BLaER1 (cell line): Measurements from ENCODE around the gene MPHOSPH6.

ENCODE experiments used
- H3K27ac ChIP-seq: shearing (Covaris generic); formaldehyde crosslinking; 2 replicates; pipeline ENCODE4 v1.8.1; 2022
- H3K27me3 ChIP-seq: shearing (Covaris generic); formaldehyde crosslinking; 2 replicates; pipeline ENCODE4 v1.8.1; 2022
- H3K36me3 ChIP-seq: shearing (Covaris generic); formaldehyde crosslinking; 2 replicates; pipeline ENCODE4 v1.8.1; 2022
- H3K4me1 ChIP-seq: shearing (Covaris generic); formaldehyde crosslinking; 2 replicates; pipeline ENCODE4 v1.8.1; 2022
- H3K4me2 ChIP-seq: shearing (Covaris generic); formaldehyde crosslinking; 2 replicates; pipeline ENCODE4 v1.8.1; 2022
- H3K4me3 ChIP-seq: shearing (Covaris generic); formaldehyde crosslinking; 2 replicates; pipeline ENCODE4 v1.8.1; 2022
- H3K9ac ChIP-seq: shearing (Covaris generic); formaldehyde crosslinking; 2 replicates; pipeline ENCODE4 v1.8.1; 2022
- H3K9me3 ChIP-seq: shearing (Covaris generic); formaldehyde crosslinking; 2 replicates; pipeline ENCODE4 v1.8.1; 2022
- H4K20me1 ChIP-seq: shearing (Covaris generic); formaldehyde crosslinking; 2 replicates; pipeline ENCODE4 v1.8.1; 2022
- Cebpa-rat ChIP-seq: shearing (Covaris generic); IDR thresholded peaks from 2 replicates; pipeline ENCODE4 v1.8.1; 2022

MPHOSPH6 gene

DNA sequence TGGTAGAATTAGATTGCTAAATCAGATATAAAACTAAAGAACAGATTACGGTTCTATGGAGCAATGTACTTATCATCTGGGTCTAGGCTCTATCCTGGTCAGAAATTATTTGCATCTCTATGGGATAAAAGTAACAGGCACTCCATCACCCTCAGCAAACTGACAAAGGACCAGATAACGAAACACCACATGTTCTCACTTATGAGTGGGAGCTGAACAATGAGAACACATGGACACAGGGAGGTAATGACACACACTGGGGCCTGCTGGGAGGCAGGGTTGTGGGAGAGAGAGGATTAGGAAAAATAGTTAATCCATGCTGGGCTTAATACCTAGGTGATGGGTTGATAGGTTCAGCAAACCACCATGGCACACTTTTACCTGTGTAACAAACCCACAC is 61.9 kb downstream of the MPHOSPH6 start:
- Histone ChIP-seq H3K4me1 (no peaks in the 10 kb centered on the region), H3K27me3 (no peaks in the 10 kb centered on the region), H3K9me3 (no peaks in the 10 kb centered on the region), H3K27ac (no peak overlapping the region), H3K9ac (no peak overlapping the region), H3K4me2 (no peak overlapping the region), H3K4me3 (no peak overlapping the region), H4K20me1 (no peaks in the 10 kb centered on the region), H3K36me3 (no peaks in the 10 kb centered on the region)
- no peak for TF ChIP-seq Cebpa-rat

DNA sequence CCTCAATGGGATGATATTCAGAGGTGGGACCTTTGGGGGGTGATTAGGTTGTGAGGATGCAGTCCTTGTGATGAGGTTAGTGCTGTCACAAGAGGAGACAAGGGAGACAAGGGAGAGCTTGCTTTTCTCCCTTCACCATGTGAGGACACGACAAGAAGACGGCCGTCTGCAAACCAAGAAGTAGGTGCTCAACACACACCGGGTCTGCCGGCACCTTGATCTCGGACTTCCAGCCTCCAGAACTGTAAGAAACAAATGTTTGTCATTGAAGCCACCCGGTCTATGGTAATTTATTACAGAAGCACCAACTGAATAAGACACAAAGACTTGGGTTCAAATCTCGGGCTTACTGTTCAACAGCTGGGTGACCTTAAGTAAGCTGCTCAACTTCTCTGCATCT is 64.9 kb downstream of the MPHOSPH6 start:
- no peaks in the 10 kb centered on the region for H3K4me1 ChIP-seq
- no peaks in the 10 kb centered on the region for H4K20me1 ChIP-seq
- TF ChIP-seq Cebpa-rat: no peak
- no peaks in the 10 kb centered on the region for H3K36me3 ChIP-seq
- H3K27me3 ChIP-seq: no peaks in the 10 kb centered on the region
- no peak overlapping the region for H3K4me3 ChIP-seq
- no peak overlapping the region for H3K4me2 ChIP-seq
- H3K27ac ChIP-seq: no peak overlapping the region
- H3K9ac ChIP-seq: no peak overlapping the region
- no peaks in the 10 kb centered on the region for H3K9me3 ChIP-seq
